ENCODE data around the gene MSLN.
A peak's percentile ranks its signal among the peaks of the same experiment; 100 is the strongest.
"Not testable (repeated sequence)": the region's sequence is repeated elsewhere in the genome, so short reads cannot be mapped to it uniquely, and the experiment has no call there.

Gene MSLN

GRCh38 chr16:760545-761343 is at the start of gene MSLN:
MSLN (plus strand) TSS chr16:760734; CDS start chr16:762681, 1,947 bp downstream.
- DNase-seq (ENCODE audit: low read depth) = no peak

- no peak for DNase-seq (ENCODE audit: low read depth)
Measured at GRCh38 chr16:711084-711483, 49.5 kb upstream of the MSLN start.

GRCh38 chr16:711548-712320 is 48.8 kb upstream of the MSLN start:
- DNase-seq (ENCODE audit: low read depth) = peak; percentile 52

- not testable (repeated sequence) for DNase-seq (ENCODE audit: low read depth)
Measured at GRCh38 chr16:712740-713250, 47.7 kb upstream of the MSLN start.

GRCh38 chr16:714079-714478 is 46.5 kb upstream of the MSLN start:
- DNase-seq (ENCODE audit: low read depth) = no peak

GRCh38 chr16:714558-715476 is 45.7 kb upstream of the MSLN start, which contains the start of gene METRN:
METRN (plus strand) TSS chr16:715118; CDS start chr16:715290, 172 bp downstream.
- peak; percentile 76 for DNase-seq (ENCODE audit: low read depth)

- DNase-seq (ENCODE audit: low read depth) = no peak
Measured at GRCh38 chr16:715477-716199, 44.9 kb upstream of the MSLN start.

- DNase-seq (ENCODE audit: low read depth) = no peak
Measured at GRCh38 chr16:716200-716568, 44.4 kb upstream of the MSLN start.

- DNase-seq (ENCODE audit: low read depth) = no peak
Measured at GRCh38 chr16:716768-717325, 43.7 kb upstream of the MSLN start.

- DNase-seq (ENCODE audit: low read depth) = no peak
Measured at GRCh38 chr16:717450-718245, 42.9 kb upstream of the MSLN start.

GRCh38 chr16:718389-718788 is 42.1 kb upstream of the MSLN start:
- no peak for DNase-seq (ENCODE audit: low read depth)

GRCh38 chr16:718922-719321 is 41.6 kb upstream of the MSLN start:
- DNase-seq (ENCODE audit: low read depth) = no peak

- DNase-seq (ENCODE audit: low read depth) = no peak
Measured at GRCh38 chr16:719815-720446, 40.6 kb upstream of the MSLN start.

GRCh38 chr16:720447-720989 is 40.0 kb upstream of the MSLN start:
- no peak for DNase-seq (ENCODE audit: low read depth)

- peak; percentile 48 for DNase-seq (ENCODE audit: low read depth)
Measured at GRCh38 chr16:720990-721764, 39.4 kb upstream of the MSLN start, which contains the start of gene ANTKMT. ANTKMT (plus strand) TSS chr16:721146; CDS start chr16:721275, 129 bp downstream.

GRCh38 chr16:721765-722540 is 38.6 kb upstream of the MSLN start:
- DNase-seq (ENCODE audit: low read depth) = no peak

GRCh38 chr16:722835-723633 is 37.5 kb upstream of the MSLN start:
- DNase-seq (ENCODE audit: low read depth) = no peak

Data from T-helper 22 cell (primary cell).